Small intestine (tissue), 7 donors: ENCODE results near the gene ZNF609. TPM values are rescaled to one million over a fixed set of nuclear protein-coding genes. Genes with fewer than 3 reads are reported as not detected.

Experiments used
- DNase-seq, 2 donors: peaks; one replicate each; pipeline versions ENCODE4 v3.0.0 to v3.0.0-alpha.2; 2013
- FAIRE-seq: peaks from 2 replicates; lab custom pipeline; 2012; peaks lifted over from hg19 to GRCh38; lab: Jason Lieb, UNC
- H3K27ac ChIP-seq, 3 donors: one replicate each; pipeline ENCODE4 v1.5.1; 2013; ENCODE audit warnings: low read length in 2 of 3, mild to moderate bottlenecking in 2 of 3, control low read depth in 1 of 3, inconsistent platforms in 1 of 3, low read depth in 1 of 3, moderate library complexity in 1 of 3
- H3K27me3 ChIP-seq, 3 donors: one replicate each; pipeline ENCODE4 v1.6.1; 2013; ENCODE audit warnings: low read length in 3 of 3, inconsistent platforms in 1 of 3; ENCODE audit not compliant: control insufficient read depth in 3 of 3, insufficient read depth in 3 of 3
- H3K36me3 ChIP-seq, 3 donors: one replicate each; pipeline ENCODE4 v1.6.1; 2013; ENCODE audit warnings: low read length in 3 of 3, inconsistent platforms in 1 of 3, low read depth in 1 of 3, mild to moderate bottlenecking in 1 of 3, moderate library complexity in 1 of 3; ENCODE audit not compliant: control insufficient read depth in 3 of 3, insufficient read depth in 2 of 3
- H3K4me1 ChIP-seq, 3 donors: one replicate each; pipeline ENCODE4 v1.6.1; 2013; ENCODE audit warnings: low read length in 2 of 3, inconsistent platforms in 1 of 3, low read depth in 1 of 3, mild to moderate bottlenecking in 1 of 3, moderate library complexity in 1 of 3; ENCODE audit not compliant: control insufficient read depth in 3 of 3, insufficient read depth in 2 of 3
- H3K4me3 ChIP-seq, 3 donors: one replicate each; pipeline ENCODE4 v1.5.1; 2013; ENCODE audit warnings: low read length in 3 of 3, control low read depth in 1 of 3, inconsistent platforms in 1 of 3, low read depth in 1 of 3, mild to moderate bottlenecking in 1 of 3, moderate library complexity in 1 of 3
- H3K9me3 ChIP-seq, 2 donors: one replicate each; pipeline ENCODE4 v1.6.1; 2013; ENCODE audit warnings: low read depth in 1 of 2, low read length in 1 of 2; ENCODE audit not compliant: control insufficient read depth in 2 of 2, insufficient read depth in 1 of 2
- WGBS, 3 donors: extraction: QIAGEN DNeasy Blood & Tissue Kit; methylation state at CpG; one replicate each; pipeline ENCODE4 v1.1.7; 2013; 5-methylcytosine and 5-hydroxymethylcytosine counted together
- polyA plus RNA-seq, 4 donors: library from polyadenylated mRNA; stranded (reverse) in 3 of 4; unstranded in 1 of 4; fragments of 200-250 nt in 3 of 4; fragments of 120-200 nt in 1 of 4; gene quantifications; one replicate each; pipeline versions ENCODE4 v1.2.1 to v1.2.3, GENCODE V29; 2013
- donor health status: healthy with polysubstance abuse.
- donor health status: control.
- donor health status: control.
- donor health status: Bipolar disorder and iron deficiency.
- donor health status: healthy.

Gene ZNF609
- polyA plus RNA-seq, 4 donors, result 6.8 to 22.5 (median 8.4) TPM

GRCh38 chr15:64452988-64453688 lies 7.2 kb upstream of the ZNF609 start:
- WGBS, 3 donors, result 55 to 76% (median 62%) methylated on average over 6 of the region's 6 CpGs
- FAIRE-seq, result no peak

DNA sequence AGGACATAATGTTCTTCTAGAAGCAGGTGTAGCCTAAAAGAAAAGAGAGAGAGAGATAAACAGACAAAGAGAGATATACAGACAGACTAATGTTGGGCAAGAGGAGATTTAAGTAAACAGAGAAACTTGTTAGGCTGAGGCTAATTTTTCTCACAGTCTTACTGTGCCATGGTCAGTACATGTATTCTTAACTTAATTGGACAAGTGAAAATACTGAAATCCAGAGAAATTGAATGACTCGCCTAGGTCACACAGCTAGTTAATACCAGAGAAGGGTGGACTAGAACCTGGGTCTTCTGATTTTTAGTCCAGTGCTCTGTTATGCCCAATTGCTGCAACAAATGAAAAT lies 6.7 kb upstream of the ZNF609 start:
- no peak for FAIRE-seq
- Histone ChIP-seq H3K36me3 (peaks cover 2 to 26% (median 7%) of the 10 kb centered on the region in 3 donors), H3K27ac (no peak overlapping the region), H3K27me3 (no peaks in the 10 kb centered on the region), H3K4me1 (peaks cover 0 to 12% (median 2%) of the 10 kb centered on the region in 3 donors), H3K9me3 (no peaks in the 10 kb centered on the region), H3K4me3 (no peak overlapping the region)
- DNase-seq, result no peak
- 92 to 95% (median 93%) methylated on average over 1 of the region's 1 CpG for WGBS, 3 donors

More at GRCh38 chr15:64452988-64453688, 7.2 kb upstream of the ZNF609 start:
- H3K4me3 ChIP-seq, result no peak overlapping the region
- no peak for DNase-seq
- H3K9me3 ChIP-seq, result no peaks in the 10 kb centered on the region
- H3K27ac ChIP-seq, result no peak overlapping the region
- H3K36me3 ChIP-seq, result peaks cover 4 to 29% (median 7%) of the 10 kb centered on the region in 3 donors
- H3K4me1 ChIP-seq, result peaks cover 0 to 12% (median 2%) of the 10 kb centered on the region in 3 donors
- H3K27me3 ChIP-seq, result no peaks in the 10 kb centered on the region

GRCh38 chr15:64454282-64454681 lies 6.1 kb upstream of the ZNF609 start:
- DNase-seq, result no peak
- H3K4me1 ChIP-seq, result peaks cover 0 to 15% (median 2%) of the 10 kb centered on the region in 3 donors
- no peaks in the 10 kb centered on the region for H3K9me3 ChIP-seq
- no peak overlapping the region for H3K4me3 ChIP-seq
- no peak overlapping the region for H3K27ac ChIP-seq
- no peaks in the 10 kb centered on the region for H3K27me3 ChIP-seq
- H3K36me3 ChIP-seq, result peaks cover 0 to 23% (median 5%) of the 10 kb centered on the region in 3 donors
- FAIRE-seq, result no peak

- DNase-seq (no peak), FAIRE-seq (no peak)
- Histone ChIP-seq H3K36me3 (peaks cover 0 to 18% (median 5%) of the 10 kb centered on the region in 3 donors), H3K9me3 (no peaks in the 10 kb centered on the region), H3K27ac (no peak overlapping the region), H3K4me3 (no peak overlapping the region), H3K27me3 (no peaks in the 10 kb centered on the region), H3K4me1 (peaks cover 0 to 25% (median 2%) of the 10 kb centered on the region in 3 donors)
- WGBS, 3 donors, result 61 to 97% (median 85%) methylated on average over 3 of the region's 3 CpGs
Observed at GRCh38 chr15:64455961-64456371, 4.4 kb upstream of the ZNF609 start.

DNA sequence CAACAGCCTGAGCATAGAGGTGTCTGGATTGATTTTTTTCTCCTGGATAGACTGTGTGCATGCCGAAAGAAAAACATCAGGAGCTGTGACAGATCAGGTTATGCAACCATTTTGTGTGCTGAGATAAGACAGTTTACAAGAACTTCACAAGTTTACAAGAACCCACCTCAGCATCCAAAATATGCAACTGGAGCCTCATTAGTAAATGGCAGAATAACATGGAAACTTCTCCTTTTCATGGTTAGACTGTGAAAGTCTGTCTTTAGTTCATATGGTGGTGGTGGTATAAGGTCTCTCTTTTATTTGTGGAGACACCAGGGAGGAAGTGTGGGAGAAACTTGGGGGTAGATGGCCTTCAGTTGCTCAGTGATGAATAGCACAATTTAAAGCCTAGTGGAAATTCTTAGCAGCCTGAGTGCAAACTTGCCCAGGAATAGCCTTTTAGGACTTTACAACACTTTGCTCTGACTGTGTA lies 3.7 kb upstream of the ZNF609 start:
- 72 to 89% (median 83%) methylated on average over 1 of the region's 1 CpG for WGBS, 3 donors
- Histone ChIP-seq H3K4me3 (no peak overlapping the region), H3K9me3 (no peaks in the 10 kb centered on the region), H3K27ac (no peak overlapping the region), H3K36me3 (peaks cover 0 to 10% (median 5%) of the 10 kb centered on the region in 3 donors), H3K4me1 (peaks cover 0 to 27% (median 4%) of the 10 kb centered on the region in 3 donors), H3K27me3 (no peaks in the 10 kb centered on the region)
- DNase-seq (no peak), FAIRE-seq (no peak)

- H3K4me3 ChIP-seq, result no peak overlapping the region
- H3K27me3 ChIP-seq, result no peaks in the 10 kb centered on the region
- FAIRE-seq, result no peak
- peak in 1 of 2 donors; percentile 48 for DNase-seq
- peaks cover 3 to 40% (median 25%) of the 10 kb centered on the region in 3 donors for H3K4me1 ChIP-seq
- WGBS, 3 donors, result 59 to 69% (median 61%) methylated on average over 3 of the region's 3 CpGs
- peaks cover 0 to 5% (median 3%) of the 10 kb centered on the region in 3 donors for H3K36me3 ChIP-seq
- H3K27ac ChIP-seq, result no peak overlapping the region
- H3K9me3 ChIP-seq, result no peaks in the 10 kb centered on the region
Observed at GRCh38 chr15:64459066-64459781, 1.2 kb upstream of the ZNF609 start.

- 0 to 2% (median 1%) methylated on average over 24 to 56 of the region's 56 CpGs for WGBS, 3 donors
- no peak for FAIRE-seq
- no peaks in the 10 kb centered on the region for H3K27me3 ChIP-seq
- H3K27ac ChIP-seq, result peak overlapping the region; percentile 52 to 87 (median 78)
- peaks cover 3 to 41% (median 31%) of the 10 kb centered on the region in 3 donors for H3K4me1 ChIP-seq
- peaks cover 0 to 7% (median 0%) of the 10 kb centered on the region in 3 donors for H3K36me3 ChIP-seq
- no peaks in the 10 kb centered on the region for H3K9me3 ChIP-seq
- H3K4me3 ChIP-seq, result peak overlapping the region; percentile 64 to 82 (median 82)
- peak; percentile 62 to 68 for DNase-seq
Observed at GRCh38 chr15:64460724-64461720, 644 bp downstream of the ZNF609 start.
